Heart left ventricle (tissue), 16 donors: ENCODE measurements around the gene NAT8L. TPM values are rescaled to one million over a fixed set of nuclear protein-coding genes. Genes with fewer than 3 reads are reported as not detected.

Experiments used
- ATAC-seq, 4 donors: fragments of 200-7000 bp; cut with Tn5 transposase; one replicate each; pipeline ENCODE4 v1.9.1; 2020 to 2022; ENCODE audit warnings: moderate library complexity in 4 of 4, mild to moderate bottlenecking in 3 of 4, moderate number of reproducible peaks in 1 of 4
- DNase-seq, 5 donors: peaks; one replicate each; pipeline ENCODE4 v3.0.0-alpha.2; 2020
- H3K27ac ChIP-seq, 12 donors: fragments of 200-600 bp; sonication (generic) in 4 of 12; one replicate each; pipeline versions ENCODE4 v1.5.0 to v1.8.0; 2016 to 2022; ENCODE audit warnings: mild to moderate bottlenecking in 2 of 12
- H3K27me3 ChIP-seq, 9 donors: fragments of 200-600 bp; sonication (generic) in 2 of 9; one replicate each; pipeline versions ENCODE4 v1.5.1 to v1.8.0; 2016 to 2022; ENCODE audit warnings: mild to moderate bottlenecking in 3 of 9
- H3K36me3 ChIP-seq, 9 donors: fragments of 200-600 bp; sonication (generic) in 2 of 9; one replicate each; pipeline versions ENCODE4 v1.5.0 to v1.8.0; 2018 to 2022; ENCODE audit warnings: mild to moderate bottlenecking in 2 of 9
- H3K4me1 ChIP-seq, 12 donors: fragments of 200-600 bp; sonication (generic) in 4 of 12; one replicate each; pipeline versions ENCODE4 v1.5.0 to v1.8.0; 2016 to 2022; ENCODE audit warnings: mild to moderate bottlenecking in 3 of 12
- H3K4me3 ChIP-seq, 12 donors: fragments of 200-600 bp; sonication (generic) in 4 of 12; one replicate each; pipeline versions ENCODE4 v1.5.0 to v1.8.0; 2017 to 2022; ENCODE audit warnings: mild to moderate bottlenecking in 9 of 12, moderate library complexity in 4 of 12
- H3K9me3 ChIP-seq, 12 donors: fragments of 200-600 bp; sonication (generic) in 4 of 12; one replicate each; pipeline versions ENCODE4 v1.5.0 to v1.8.0; 2016 to 2022; ENCODE audit warnings: mild to moderate bottlenecking in 1 of 12
- CTCF ChIP-seq, 12 donors: fragments of 200-600 bp; sonication (generic) in 4 of 12; IDR thresholded peaks; one replicate each; pipeline versions ENCODE4 v1.5.0 to v1.8.0; 2018 to 2022; ENCODE audit warnings: antibody characterized with exemption in 12 of 12, mild to moderate bottlenecking in 5 of 12
- POLR2A ChIP-seq, 2 donors: fragments of 450-650 bp; IDR thresholded peaks; one replicate each; pipeline ENCODE4 v1.6.1; 2017; ENCODE audit warnings: antibody characterized with exemption in 2 of 2, mild to moderate bottlenecking in 2 of 2, moderate library complexity in 2 of 2
- WGBS, 4 donors: extraction: QIAGEN DNeasy Blood & Tissue Kit in 2 of 4; methylation state at CpG; one replicate each; pipeline versions ENCODE4 v1.1.5 to v1.1.7; 2013 to 2018; 5-methylcytosine and 5-hydroxymethylcytosine counted together
- intact Hi-C, 10 donors: fragments of 100-400 bp; cut with DNase I; formaldehyde crosslinking; loops; one replicate each; pipeline versions ENCODE4 v1.11.1 to v1.14.2; 2022
- polyA plus RNA-seq, 2 donors: library from polyadenylated mRNA; stranded (reverse); fragments of 200-250 nt; gene quantifications; one replicate each; pipeline ENCODE4 v1.2.3, GENCODE V29; 2013
- total RNA-seq, 9 donors: library from RNA; depleted of rRNA in 2 of 9; stranded (reverse); fragments of >200 nt in 2 of 9; fragmentation: NEBNext Ultra II Directional in 3 of 9; extraction: Animal tissue kit (Norgen Biotek cat#: 25700) in 3 of 9; gene quantifications; one replicate each; pipeline versions ENCODE4 v1.1.0 to v1.2.4, GENCODE V29; 2016 to 2023
- donor health status: ischemic (EF 13 %, LVEDD 7.1; RV severe dilation, severe dysfunction).
- donor health status: healthy with polysubstance abuse.
- donor health status: DM: no; HTN: yes; CAD: no.
- donor health status: DM: no; HTN: no; CAD: no.
- donor health status: ischemic (EF 25% LVEDD 6.9; RV normal size, moderate dysfunction).
- donor health status: ischemic (EF 25% LVEDD 5.7; RV mildly dilated, moderate dysfunction).
- donor health status: healthy.
- donor health status: DM: yes; HTN: yes; CAD: no.
- donor health status: ischemic (EF 35%, LVEDD 5.7; RV mildly dilated, moderate dysfunction).
- donor health status: nonischemic (EF 11% LVEDD 7.7; RV severe dilation, severe dysfunction).
- donor health status: DM: yes; HTN: yes; CAD: no.
- donor health status: PGD.
- donor health status: ischemic (EF 29% LVEDD 5.4; RV normal size, mild dysfunction).
- donor health status: nonischemic (EF 23%, LVEDD 6.1; RV moderate dilation, normal function).

Gene NAT8L
- total and polyA plus RNA-seq, 11 donors: 0.19 to 3.1 (median 0.32) TPM

GRCh38 chr4:2081540-2081939 lies 22.4 kb downstream of the NAT8L start:
- intact Hi-C loops: no loop called here
- 92 to 95% (median 92%) methylated on average over 10 of the region's 10 CpGs for WGBS, 4 donors
- DNase-seq (peak in 1 of 5 donors; percentile 40), ATAC-seq (no peak)
- H3K9me3 ChIP-seq: no peaks in the 10 kb centered on the region
- no peaks in the 10 kb centered on the region for H3K36me3 ChIP-seq
- H3K4me1 ChIP-seq: no peaks in the 10 kb centered on the region
- H3K27ac ChIP-seq: no peak overlapping the region
- no peaks in the 10 kb centered on the region for H3K27me3 ChIP-seq
- no peak for TF ChIP-seq POLR2A (IDR thresholded peaks at IDR 0.05)
- TF ChIP-seq CTCF (IDR thresholded peaks at IDR 0.05): no peak
- H3K4me3 ChIP-seq: no peak overlapping the region

- no peak for DNase-seq
Measured at GRCh38 chr4:2082118-2082517, 23.0 kb downstream of the NAT8L start.

GRCh38 chr4:2082627-2083026 lies 23.5 kb downstream of the NAT8L start:
- no peak for DNase-seq
- H3K27me3 ChIP-seq: no peaks in the 10 kb centered on the region
- no peak overlapping the region for H3K4me3 ChIP-seq
- no peaks in the 10 kb centered on the region for H3K36me3 ChIP-seq
- ATAC-seq: no peak
- TF ChIP-seq CTCF (IDR thresholded peaks at IDR 0.05) (no peak), POLR2A (IDR thresholded peaks at IDR 0.05) (no peak)
- 86 to 90% (median 89%) methylated on average over 4 of the region's 4 CpGs for WGBS, 4 donors
- no peaks in the 10 kb centered on the region for H3K4me1 ChIP-seq
- H3K9me3 ChIP-seq: peaks cover 0 to 9% (median 0%) of the 10 kb centered on the region in 12 donors
- no peak overlapping the region for H3K27ac ChIP-seq
- intact Hi-C loops: no loop called here

More at GRCh38 chr4:2082118-2082517, 23.0 kb downstream of the NAT8L start:
- H3K4me3 ChIP-seq: no peak overlapping the region
- no peaks in the 10 kb centered on the region for H3K36me3 ChIP-seq
- TF ChIP-seq POLR2A (IDR thresholded peaks at IDR 0.05) (no peak), CTCF (IDR thresholded peaks at IDR 0.05) (no peak)
- H3K4me1 ChIP-seq: no peaks in the 10 kb centered on the region
- intact Hi-C loops: no loop called here
- WGBS, 4 donors: 76 to 87% (median 83%) methylated on average over 3 of the region's 3 CpGs
- H3K27ac ChIP-seq: no peak overlapping the region
- ATAC-seq: no peak
- H3K9me3 ChIP-seq: peaks cover 0 to 4% (median 0%) of the 10 kb centered on the region in 12 donors
- no peaks in the 10 kb centered on the region for H3K27me3 ChIP-seq

GRCh38 chr4:2083116-2083825 lies 24.1 kb downstream of the NAT8L start:
- H3K27me3 ChIP-seq: no peaks in the 10 kb centered on the region
- WGBS, 4 donors: 81 to 89% (median 86%) methylated on average over 15 of the region's 15 CpGs
- H3K27ac ChIP-seq: no peak overlapping the region
- H3K4me1 ChIP-seq: no peaks in the 10 kb centered on the region
- H3K36me3 ChIP-seq: no peaks in the 10 kb centered on the region
- intact Hi-C loops: no loop called here
- H3K4me3 ChIP-seq: no peak overlapping the region
- TF ChIP-seq POLR2A (IDR thresholded peaks at IDR 0.05): no peak
- H3K9me3 ChIP-seq: peaks cover 0 to 11% (median 0%) of the 10 kb centered on the region in 12 donors
- ATAC-seq (no peak), DNase-seq (peak in 2 of 5 donors; percentile 16 to 17)

- WGBS, 4 donors: 77 to 90% (median 86%) methylated on average over 6 of the region's 6 CpGs
- intact Hi-C loops: no loop called here
Measured at GRCh38 chr4:2083826-2084160, 24.7 kb downstream of the NAT8L start.

More at GRCh38 chr4:2083826-2084160, 24.7 kb downstream of the NAT8L start:
- ATAC-seq: no peak
- Histone ChIP-seq H3K27ac (no peak overlapping the region), H3K4me1 (no peaks in the 10 kb centered on the region), H3K4me3 (no peak overlapping the region), H3K9me3 (peaks cover 0 to 11% (median 0%) of the 10 kb centered on the region in 12 donors), H3K27me3 (no peaks in the 10 kb centered on the region), H3K36me3 (no peaks in the 10 kb centered on the region)
- TF ChIP-seq POLR2A (IDR thresholded peaks at IDR 0.05): no peak
- TF ChIP-seq CTCF (IDR thresholded peaks at IDR 0.05): no peak
- DNase-seq: peak in 2 of 5 donors; percentile 7 to 60
